Heart left ventricle (tissue), 13 donors: Measurements from ENCODE around the gene SMIM44.

Source experiments
- POLR2A ChIP-seq, 2 donors: fragments of 450-650 bp; IDR thresholded peaks; one replicate each; pipeline ENCODE4 v1.6.1; 2017; ENCODE audit warnings: antibody characterized with exemption in 2 of 2, mild to moderate bottlenecking in 2 of 2, moderate library complexity in 2 of 2
- TF ChIP-seq, protein P1 (sequence below), 12 donors: fragments of 200-600 bp; sonication (generic) in 4 of 12; IDR thresholded peaks; one replicate each; pipeline versions ENCODE4 v1.5.0 to v1.8.0; 2018 to 2022; ENCODE audit warnings: antibody characterized with exemption in 12 of 12, mild to moderate bottlenecking in 5 of 12
- donor health status: ischemic (EF 13 %, LVEDD 7.1; RV severe dilation, severe dysfunction).
- donor health status: DM: no; HTN: yes; CAD: no.
- donor health status: DM: no; HTN: no; CAD: no.
- donor health status: ischemic (EF 25% LVEDD 6.9; RV normal size, moderate dysfunction).
- donor health status: ischemic (EF 25% LVEDD 5.7; RV mildly dilated, moderate dysfunction).
- donor health status: ischemic (EF 35%, LVEDD 5.7; RV mildly dilated, moderate dysfunction).
- donor health status: nonischemic (EF 11% LVEDD 7.7; RV severe dilation, severe dysfunction).
- donor health status: DM: yes; HTN: yes; CAD: no.
- donor health status: PGD.
- donor health status: ischemic (EF 29% LVEDD 5.4; RV normal size, mild dysfunction).
- donor health status: nonischemic (EF 23%, LVEDD 6.1; RV moderate dilation, normal function).

- TF ChIP-seq, protein P1, sequence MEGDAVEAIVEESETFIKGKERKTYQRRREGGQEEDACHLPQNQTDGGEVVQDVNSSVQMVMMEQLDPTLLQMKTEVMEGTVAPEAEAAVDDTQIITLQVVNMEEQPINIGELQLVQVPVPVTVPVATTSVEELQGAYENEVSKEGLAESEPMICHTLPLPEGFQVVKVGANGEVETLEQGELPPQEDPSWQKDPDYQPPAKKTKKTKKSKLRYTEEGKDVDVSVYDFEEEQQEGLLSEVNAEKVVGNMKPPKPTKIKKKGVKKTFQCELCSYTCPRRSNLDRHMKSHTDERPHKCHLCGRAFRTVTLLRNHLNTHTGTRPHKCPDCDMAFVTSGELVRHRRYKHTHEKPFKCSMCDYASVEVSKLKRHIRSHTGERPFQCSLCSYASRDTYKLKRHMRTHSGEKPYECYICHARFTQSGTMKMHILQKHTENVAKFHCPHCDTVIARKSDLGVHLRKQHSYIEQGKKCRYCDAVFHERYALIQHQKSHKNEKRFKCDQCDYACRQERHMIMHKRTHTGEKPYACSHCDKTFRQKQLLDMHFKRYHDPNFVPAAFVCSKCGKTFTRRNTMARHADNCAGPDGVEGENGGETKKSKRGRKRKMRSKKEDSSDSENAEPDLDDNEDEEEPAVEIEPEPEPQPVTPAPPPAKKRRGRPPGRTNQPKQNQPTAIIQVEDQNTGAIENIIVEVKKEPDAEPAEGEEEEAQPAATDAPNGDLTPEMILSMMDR (IDR thresholded peaks at IDR 0.05): no peak
- no peak for TF ChIP-seq POLR2A (IDR thresholded peaks at IDR 0.05)
Observed at GRCh38 chr19:3441089-3441985, 41.9 kb downstream of the SMIM44 start.
